ENCODE data around the gene DHRS9.

Gene DHRS9

DNA sequence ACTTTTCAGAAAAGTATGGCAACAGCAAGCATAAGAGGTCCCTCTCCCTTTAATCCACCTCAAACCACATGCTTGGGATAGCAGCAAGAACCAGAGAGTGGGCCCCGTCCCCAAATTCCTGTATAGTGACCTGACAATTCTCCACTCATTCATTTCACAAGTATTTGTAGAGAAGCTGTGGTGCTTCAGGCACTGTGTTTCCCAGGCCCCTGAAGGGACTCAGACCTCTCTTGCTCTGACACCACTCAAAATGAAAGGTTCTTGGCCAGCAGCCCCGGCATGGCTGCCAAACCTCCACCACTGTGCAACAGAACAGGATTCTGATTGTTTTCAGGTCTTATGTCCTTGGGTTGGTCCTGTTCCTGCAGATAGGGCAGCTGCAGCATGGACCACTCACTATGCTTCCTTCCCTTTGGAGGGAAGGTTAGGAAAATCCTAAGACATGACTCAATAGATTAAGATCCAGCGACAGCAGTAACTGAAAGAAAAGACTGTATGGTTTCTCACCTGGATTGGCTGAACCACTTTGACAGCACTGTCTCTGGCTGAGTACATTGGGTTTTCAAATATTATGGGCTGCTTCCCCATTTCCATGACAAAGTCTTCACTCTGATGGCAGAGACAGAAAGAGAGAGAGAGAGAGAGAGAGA lies 67.6 kb downstream of the DHRS9 start:
- DNase-seq = no peak

DNA sequence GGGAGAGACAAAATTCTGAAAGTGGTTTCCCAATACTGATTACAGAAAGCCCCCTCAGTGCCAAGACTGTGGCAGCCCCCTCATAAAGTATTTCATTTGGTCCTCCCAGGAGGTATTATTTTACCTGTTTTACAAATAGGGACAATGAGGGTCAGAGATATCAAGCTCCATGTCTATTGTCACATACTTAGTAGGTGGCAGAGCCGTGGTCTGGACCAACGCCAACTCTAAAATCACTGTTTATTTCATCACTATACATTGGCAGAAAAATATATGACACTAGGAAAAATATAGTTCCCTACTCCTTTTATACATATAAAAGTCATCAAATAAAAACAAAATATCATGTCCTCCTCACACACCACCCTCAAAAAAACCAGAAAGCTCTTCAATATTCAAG lies 68.6 kb downstream of the DHRS9 start:
- peak; percentile 33 for DNase-seq

DNA sequence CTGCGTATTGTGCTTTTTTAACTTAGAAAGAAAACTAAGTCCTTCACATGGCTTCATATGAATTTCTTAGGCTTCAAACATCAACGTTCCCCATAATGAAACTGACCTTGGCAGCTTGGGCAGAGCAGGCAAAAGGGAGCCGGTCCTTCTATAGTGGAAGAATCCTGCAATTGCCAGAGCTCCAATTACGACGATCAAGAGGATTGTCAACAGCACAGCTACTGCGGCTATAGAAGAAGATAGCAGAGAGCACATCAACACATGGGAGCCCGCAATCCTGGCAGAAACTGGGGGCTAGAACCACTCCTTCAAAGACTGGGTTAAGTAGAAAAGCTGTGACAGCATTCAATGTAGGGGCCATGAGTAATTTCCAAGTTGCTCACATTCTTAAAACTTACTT lies 69.8 kb downstream of the DHRS9 start:
- no peak for DNase-seq

DNA sequence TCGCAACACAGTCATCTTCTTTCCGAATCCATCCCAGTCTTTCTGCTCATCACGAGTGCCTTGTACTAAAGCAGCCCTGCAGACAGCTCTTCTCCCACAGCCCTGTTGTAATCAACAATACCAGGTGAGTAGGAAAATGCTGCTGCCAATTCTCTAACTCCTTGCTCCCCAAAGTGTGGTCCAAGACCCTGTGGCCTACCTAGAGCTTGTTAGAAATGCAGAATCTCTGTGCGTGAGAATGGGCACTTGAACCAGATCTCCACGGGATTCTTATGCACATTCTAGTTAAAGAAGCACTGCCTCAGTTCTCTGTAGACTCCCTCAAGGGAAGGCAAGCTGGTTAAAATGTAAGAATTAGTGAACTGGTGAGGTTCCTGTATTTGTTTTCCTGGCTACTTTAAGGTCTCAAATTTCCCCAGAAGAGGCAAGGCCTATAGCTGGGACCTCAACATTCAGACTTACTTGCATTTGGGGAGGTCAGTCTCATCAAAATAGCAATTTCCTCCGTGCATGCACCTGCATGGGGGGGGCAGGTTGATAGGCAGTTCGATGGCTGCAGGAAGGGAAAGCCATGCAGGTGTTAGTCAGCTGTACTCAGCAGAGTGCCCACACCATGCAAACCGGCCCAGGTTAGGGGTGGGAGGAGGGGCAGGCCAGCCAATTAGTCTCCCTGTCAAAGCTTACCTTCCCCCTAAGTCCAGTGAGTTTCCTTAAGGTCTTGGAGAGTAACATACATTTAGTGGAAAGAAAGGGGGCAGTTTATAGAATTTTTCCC lies 70.8 kb downstream of the DHRS9 start:
- DNase-seq = no peak

DNA sequence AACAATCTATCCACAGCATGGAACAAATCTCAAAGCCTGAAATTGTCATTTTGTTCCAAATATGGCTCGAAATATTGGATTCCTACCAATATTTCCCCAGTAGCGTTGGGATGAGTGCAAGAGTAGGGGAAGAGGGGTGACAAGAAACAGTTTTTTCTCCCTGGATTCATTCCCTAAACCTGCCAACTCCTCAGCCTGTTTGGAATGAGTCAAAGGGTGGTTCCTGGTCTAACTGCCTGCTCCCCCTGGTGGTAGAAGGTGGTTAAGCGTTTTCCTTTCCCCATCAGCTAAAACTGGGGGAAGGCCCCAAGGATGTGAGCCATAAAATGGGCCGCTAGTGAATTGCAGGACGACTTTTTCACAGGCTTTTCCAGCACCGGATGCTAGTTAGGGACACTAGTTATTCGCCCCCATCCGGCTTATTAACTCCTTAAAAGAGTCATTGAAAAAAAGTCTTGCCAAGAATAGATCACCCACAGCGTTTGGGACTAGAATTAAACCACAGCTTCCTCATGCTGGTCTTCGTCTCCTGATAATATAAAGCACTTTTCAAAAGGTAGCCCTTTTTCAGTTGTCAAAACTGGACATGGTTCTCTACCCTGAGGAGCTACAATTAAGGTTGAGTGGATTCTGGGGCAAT lies 72.5 kb downstream of the DHRS9 start:
- DNase-seq = peak; percentile 84

DNA sequence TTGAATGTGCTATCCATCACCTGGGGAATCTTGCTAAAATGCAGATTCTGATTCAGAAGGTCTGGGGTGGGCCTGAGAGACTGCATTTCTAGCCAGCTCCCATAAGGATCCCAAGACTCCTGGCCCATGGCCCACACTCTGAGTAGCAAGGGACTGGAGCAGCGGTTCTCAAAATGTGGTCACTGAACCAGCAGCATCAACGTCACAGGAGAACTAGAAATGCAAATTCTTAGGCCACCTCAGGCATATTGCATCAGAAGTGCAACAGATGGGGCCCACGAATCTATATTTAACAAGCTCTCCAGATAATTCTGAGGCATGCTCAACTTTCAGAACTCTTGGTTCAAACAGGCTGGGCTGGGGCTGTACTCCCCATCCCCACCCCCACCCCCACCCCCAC lies 74.6 kb downstream of the DHRS9 start:
- DNase-seq = no peak

All from hematopoietic multipotent progenitor cell treated with erythropoietin and hydrocortisone succinate and interleukin-3 and kit ligand, for 6 days (in vitro differentiated cells).